ENCODE measurements around the gene GJA3.

GJA3 gene

GRCh38 chr13:20102525-20103180, 58.2 kb downstream of the GJA3 start:
- DNase-seq (ENCODE audit: insufficient read length, low spot score) (no peak), FAIRE-seq (no peak)

DNA sequence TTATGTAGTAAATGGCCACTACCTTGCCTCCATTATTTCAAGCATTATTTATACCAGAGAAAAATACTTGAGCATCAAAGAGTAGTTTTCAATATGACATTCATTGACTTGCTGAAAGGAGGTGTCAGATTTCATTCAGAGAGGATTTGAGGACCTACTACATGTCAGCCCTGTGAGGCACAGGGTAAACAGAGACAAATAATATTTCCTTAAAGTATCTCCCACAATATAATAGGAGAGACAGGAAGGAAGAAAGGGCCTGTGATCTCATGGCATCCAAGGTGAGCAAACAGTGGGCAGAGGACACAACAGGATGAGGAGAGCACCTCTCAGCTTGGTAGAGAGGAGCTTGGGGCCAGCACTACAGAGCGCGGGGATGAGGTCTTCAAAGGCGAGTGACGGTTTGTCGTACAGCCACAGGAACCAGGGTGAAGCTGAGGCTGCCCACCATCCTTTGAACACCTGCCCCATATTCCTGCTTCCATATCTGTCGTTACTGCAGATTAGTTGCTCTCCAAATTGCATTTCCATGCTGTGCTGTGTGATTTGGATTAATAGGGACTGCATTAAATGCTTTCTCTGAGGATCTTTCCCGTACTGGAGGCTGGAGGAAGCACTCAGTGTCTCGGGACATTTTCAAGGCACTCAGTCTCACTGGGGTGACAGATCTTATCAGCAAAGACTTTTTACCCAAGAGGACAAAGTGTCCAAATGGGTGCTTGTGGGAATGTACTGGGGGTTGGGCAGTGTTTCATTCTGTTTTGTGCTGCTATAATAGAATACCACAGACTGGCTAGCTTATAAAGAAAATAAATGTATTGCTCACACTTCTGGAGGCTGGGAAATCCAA, 59.2 kb downstream of the GJA3 start:
- no peak for DNase-seq (ENCODE audit: insufficient read length, low spot score)
- no peak for FAIRE-seq

DNA sequence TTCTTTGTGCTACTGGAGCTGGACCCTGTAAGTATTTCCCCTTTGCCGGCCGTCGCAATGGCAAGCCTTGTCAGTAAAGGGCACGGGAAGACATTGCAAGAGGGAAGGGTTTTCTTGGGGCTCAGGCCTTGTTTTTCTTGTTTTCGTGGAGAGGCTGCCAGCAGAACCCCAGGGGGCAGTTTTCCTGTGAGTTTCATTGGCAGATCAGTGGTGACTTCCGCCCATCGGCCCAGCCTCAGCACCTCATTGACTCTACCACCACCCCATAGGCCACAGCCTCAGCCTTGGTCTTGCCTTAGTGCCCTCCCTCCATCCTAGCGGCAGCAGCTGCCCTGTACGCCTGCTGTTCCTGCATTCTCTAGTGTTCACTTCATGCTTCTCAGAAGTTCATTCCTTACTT, 61.5 kb downstream of the GJA3 start:
- DNase-seq (ENCODE audit: insufficient read length, low spot score) (no peak), FAIRE-seq (no peak)

- FAIRE-seq (no peak), DNase-seq (ENCODE audit: insufficient read length, low spot score) (no peak)
Measured at GRCh38 chr13:20093951-20094350, 66.9 kb downstream of the GJA3 start.

DNA sequence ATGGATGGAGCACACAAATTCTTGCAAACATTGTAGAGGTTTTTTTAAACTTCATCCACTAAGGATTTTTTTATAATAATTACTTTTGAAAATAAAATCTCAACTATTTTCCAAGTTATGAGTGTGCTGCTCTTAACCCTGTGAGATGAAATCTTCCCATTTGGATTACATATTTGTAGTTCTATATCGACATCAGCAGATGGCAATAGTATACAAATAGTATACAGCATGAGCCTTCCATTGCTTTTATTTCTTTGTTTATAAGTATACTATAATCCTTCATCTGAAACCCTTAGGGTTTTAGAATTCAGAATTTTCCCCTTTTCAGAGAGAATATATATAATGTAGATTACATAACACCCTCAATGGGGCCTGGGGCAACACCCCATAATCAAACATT, 70.5 kb downstream of the GJA3 start:
- FAIRE-seq (peak; percentile 65), DNase-seq (ENCODE audit: insufficient read length, low spot score) (no peak)
